Measurements from ENCODE around the gene HABP4. TPM values are rescaled to one million over a fixed set of nuclear protein-coding genes. Genes with fewer than 3 reads are reported as not detected.

Gene HABP4
- total RNA-seq, 1 donor from 2014 or later, result 8.9 TPM

GRCh38 chr9:96476013-96476412, 26.0 kb downstream of the HABP4 start:
- no peak for DNase-seq (ENCODE audit: low read depth, low spot score)

- DNase-seq (ENCODE audit: low read depth, low spot score), result no peak
Observed at GRCh38 chr9:96476591-96476990, 26.6 kb downstream of the HABP4 start.

GRCh38 chr9:96478829-96479371, 28.9 kb downstream of the HABP4 start:
- no peak for DNase-seq (ENCODE audit: low read depth, low spot score)

- DNase-seq (ENCODE audit: low read depth, low spot score), result no peak
Observed at GRCh38 chr9:96480736-96481135, 30.8 kb downstream of the HABP4 start.

DNA sequence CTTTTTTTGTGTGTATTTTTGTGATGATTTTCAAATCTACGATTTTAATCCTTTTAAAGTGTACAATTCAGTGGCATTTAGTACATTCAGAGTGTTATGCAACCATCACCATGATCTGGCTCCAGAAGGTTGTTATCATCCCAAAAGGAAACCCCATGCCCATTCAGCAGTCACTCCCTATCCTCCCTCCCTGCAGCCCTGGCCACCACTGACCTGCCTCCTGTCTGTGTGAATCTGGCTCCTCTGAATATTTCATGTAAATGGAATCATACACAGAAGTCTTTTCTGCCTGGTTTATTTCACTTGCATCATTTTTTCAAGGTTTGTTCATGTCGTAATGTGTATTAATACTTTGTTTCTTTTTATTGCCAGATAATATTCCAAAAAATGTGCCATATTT, 32.5 kb downstream of the HABP4 start:
- DNase-seq (ENCODE audit: low read depth, low spot score), result no peak

DNA sequence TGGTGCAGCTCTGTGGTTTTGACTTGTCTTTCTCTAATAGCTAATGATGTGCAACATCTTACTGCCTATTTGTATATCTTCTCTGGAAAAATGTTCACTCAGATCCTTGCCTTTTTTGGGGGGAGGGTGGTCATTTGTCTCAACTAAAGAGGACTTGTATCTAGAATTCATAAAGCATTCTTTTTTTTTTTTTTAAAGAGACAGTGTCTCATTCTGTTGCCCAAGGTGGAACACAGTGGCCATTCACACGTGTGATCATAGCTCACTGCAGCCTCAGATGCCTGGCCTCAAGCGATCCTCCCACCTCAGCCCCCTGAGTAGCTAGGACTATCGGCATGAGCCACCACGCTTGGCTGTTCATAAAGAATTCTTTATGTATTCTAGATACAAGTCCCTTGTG, 33.2 kb downstream of the HABP4 start:
- DNase-seq (ENCODE audit: low read depth, low spot score), result no peak

DNA sequence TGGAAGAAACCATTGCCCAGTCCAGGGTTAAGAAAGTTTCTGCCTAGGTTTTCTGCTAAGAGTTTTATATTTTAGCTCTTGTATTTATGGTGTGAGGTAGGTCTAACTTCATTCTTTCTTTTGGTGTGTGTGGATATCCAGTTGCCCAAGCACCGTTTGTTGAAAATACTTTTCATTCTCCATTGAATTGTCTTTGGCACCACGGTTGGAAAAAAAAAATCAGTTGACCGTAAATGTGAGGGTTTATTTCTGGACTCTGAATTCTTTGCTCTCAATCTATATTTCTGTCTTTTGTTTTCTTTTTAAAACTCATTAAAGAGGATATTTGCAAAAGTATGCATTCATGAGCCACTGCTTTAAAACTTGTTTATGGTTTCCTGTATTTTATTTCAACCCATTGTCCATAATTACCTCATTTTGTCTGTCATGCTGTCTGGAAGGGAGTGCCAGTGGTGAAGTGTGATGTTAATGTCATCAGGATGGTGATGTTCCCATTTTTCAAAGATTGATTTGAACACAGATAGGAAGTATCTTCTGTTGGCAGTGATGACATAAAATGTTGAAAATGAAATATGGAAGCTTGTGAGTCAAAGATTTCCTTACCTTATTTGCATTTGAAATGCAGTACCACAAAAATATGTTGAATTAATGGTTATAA, 33.9 kb downstream of the HABP4 start:
- DNase-seq (ENCODE audit: low read depth, low spot score), result no peak

- DNase-seq (ENCODE audit: low read depth, low spot score), result no peak
Observed at GRCh38 chr9:96484521-96484931, 34.6 kb downstream of the HABP4 start.

DNA sequence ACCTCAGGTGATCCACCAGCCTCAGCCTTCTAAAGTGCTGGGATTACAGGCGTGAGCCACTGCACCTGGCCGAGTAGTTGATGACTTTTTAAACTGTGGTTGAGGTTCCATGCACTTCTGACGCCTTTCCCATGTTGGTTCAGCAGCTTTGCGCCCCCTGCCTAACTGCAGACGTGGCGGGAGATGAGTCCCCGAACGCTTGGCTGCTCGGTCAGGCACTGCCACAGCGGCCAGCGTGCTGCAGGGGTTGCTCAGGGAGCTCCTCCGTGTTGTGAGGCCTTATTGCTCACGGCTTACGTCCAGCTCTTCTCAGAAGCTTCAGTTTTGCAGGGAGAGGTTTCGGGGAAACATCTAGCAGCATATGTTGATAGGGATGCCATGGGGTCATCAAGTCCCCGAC, 35.3 kb downstream of the HABP4 start:
- DNase-seq (ENCODE audit: low read depth, low spot score), result no peak

GRCh38 chr9:96486386-96487028, 36.5 kb downstream of the HABP4 start:
- DNase-seq (ENCODE audit: low read depth, low spot score), result no peak

GRCh38 chr9:96487029-96487396, 37.0 kb downstream of the HABP4 start:
- no peak for DNase-seq (ENCODE audit: low read depth, low spot score)

GRCh38 chr9:96487949-96488348, 38.0 kb downstream of the HABP4 start:
- DNase-seq (ENCODE audit: low read depth, low spot score), result no peak

DNA sequence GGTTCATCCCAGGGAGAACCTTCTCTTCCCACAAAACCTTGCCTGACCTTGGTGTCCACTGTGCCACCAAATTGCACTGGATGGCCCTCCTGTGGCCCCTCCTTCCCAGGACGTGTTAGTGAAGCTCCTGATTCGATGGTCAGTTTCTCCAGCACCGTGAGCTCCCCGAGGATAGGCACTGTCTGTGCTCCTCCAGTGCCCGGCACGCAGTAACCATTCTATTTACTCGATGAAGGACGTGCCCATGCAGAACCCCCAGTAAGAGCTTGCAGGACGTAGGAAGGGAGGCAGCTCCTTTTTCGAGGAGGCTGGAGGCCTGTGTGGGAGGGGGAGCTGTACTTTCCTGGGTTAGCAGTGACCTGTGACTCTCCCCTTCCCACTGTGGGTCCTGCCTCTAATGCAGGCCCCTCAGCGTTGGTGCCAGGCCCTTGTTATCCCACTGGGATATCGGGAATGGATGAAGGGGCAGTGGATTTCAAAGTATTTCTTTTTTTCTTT, 39.6 kb downstream of the HABP4 start:
- no peak for DNase-seq (ENCODE audit: low read depth, low spot score)

- DNase-seq (ENCODE audit: low read depth, low spot score), result no peak
Observed at GRCh38 chr9:96490534-96491078, 40.6 kb downstream of the HABP4 start.

GRCh38 chr9:96491079-96491879, 41.3 kb downstream of the HABP4 start:
- DNase-seq (ENCODE audit: low read depth, low spot score), result no peak

DNA sequence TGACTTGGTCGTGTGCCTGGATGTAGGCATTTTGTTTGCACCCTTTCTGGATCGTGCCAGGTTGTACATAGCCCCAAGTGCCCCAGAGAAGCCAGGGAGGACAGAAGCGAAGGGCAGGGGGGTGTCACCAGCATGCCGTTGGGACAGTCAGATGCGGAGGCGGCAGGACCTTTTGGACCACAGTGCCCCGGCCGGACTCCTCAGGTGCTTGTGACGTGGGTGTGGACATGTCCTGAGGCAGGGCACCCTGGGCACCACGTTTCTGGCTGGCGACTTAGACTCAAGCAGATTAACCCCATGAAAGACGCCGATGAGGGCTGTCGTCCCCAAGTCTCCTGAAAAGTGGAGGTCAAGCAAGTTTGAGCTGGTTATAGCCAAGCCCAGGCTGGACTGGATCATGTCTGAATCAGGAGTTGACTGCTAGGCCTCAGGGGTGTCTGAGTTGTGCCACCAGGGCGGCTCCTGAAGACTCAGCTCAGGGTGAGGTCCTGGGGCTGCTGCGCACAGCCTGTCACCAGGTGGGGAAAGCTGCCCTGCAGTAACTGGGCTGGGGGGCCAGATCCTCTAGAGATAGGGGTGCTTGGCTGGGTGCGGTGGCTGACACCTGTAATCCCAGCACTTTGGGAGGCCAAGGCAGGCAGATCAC, 42.0 kb downstream of the HABP4 start:
- no peak for DNase-seq (ENCODE audit: low read depth, low spot score)

DNA sequence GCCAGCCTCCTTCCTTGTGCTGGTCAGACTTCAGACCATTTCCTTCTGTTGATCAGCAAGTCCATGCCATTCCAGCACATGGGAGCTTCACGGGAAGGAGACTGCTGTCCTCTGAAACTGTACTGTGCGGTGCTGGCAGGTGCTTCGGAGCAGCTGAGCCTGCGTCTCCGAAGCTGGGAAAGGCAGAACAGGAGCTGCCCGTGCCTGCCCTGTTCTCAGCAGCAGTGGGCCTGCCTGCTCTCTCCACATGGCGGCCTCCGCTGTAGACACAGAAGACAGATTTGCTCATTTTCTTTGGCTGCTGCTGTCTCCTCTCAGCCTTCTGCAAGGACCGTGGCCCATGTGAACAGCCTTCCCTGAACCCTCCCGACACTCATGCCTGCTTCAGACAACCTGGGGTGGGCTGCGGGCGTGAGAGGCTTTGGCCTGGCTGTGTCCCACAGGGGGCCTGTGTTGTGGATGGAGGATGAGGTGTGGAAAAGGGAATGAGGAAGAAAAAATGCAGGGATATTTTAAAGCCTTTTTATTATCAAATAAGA, 43.1 kb downstream of the HABP4 start:
- no peak for DNase-seq (ENCODE audit: low read depth, low spot score)

DNA sequence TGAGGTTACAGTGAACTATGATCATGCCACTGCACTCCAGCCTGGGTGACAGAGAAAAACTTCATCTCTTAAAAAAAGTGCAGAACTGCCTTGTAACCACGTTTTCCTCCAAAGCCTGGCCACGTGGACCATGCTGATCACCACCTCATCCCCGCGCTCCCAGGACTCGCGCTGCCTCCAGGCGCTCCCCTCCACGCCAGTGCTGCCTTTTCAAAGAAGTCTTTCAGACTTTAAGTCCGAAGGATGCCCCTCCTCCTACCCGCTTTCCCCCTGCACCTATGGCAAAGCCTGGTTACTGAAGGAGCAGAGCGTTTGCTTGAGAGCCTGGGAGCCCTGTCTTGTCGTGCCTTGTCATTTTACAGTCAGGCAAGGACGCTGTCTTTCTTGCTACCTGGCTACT, 43.8 kb downstream of the HABP4 start:
- DNase-seq (ENCODE audit: low read depth, low spot score), result no peak

DNA sequence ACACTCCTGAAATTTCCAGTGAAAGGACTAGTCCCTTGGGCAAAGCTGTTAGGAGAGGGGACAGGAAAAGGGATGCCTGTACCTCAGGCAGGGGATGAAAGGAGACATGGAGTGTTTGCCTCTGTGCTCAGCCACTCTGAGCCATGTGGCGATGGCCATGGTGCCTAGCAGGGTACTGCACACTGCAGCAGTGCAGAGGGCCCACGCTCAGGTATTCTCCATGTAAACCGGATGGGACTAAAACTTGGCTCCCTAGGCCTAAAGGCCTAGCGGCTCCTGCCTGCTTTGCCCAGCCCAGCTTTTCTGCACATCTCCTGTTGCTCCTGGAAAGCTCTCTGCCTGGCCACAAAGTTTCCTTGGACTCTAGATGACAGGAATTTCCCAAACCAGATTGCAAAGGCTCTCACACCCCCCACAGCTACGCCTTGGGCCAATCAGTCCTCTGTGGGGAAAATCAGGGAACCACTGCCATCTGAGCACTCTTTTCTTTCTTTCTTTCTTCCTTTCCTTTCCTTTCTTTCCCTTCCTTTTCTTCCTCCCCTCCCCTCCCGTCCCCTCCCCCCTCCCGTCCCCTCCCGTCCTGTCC, 44.3 kb downstream of the HABP4 start:
- DNase-seq (ENCODE audit: low read depth, low spot score), result no peak

DNA sequence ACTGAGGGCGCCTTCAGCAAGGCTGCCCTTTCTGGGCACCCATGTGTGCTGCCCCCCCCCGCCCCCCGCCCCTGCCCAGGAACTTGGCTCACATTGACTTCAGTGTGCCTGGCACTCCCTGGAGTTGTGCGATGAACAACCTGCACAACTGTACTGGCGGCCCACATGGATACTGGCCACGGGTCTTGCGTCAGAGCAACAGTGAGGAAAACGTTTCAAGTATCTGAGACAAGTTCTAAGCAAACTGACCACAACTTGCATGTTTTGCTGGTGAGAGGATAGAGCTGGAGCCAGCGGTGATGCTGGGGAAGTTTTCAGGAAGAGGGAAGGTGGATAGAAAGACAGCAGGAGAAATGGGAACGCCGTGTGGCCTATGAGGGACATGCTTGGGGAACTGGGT, 45.4 kb downstream of the HABP4 start:
- no peak for DNase-seq (ENCODE audit: low read depth, low spot score)
